ENCODE measurements around the gene ZC3H7A. TPM values are rescaled to one million over a fixed set of nuclear protein-coding genes. Genes with fewer than 3 reads are reported as not detected.

ZC3H7A gene
- total and polyA plus RNA-seq, 10 of the 15 experiments (the other 5 are each of a cell fraction or from before 2014, with no cell fraction given): 46.3 to 188 (median 68.6) TPM

GRCh38 chr16:11779074-11779473, 18.0 kb downstream of the ZC3H7A start:
- POLR2A ChIA-PET: interaction anchor here (1.2 to 21.9 kb wide), 3 partner anchors 16 to 90 kb away, joined by 5 to 410 read pairs (median 5); partner anchors contain the start of genes TXNDC11 and ZC3H7A
- Histone ChIP-seq H2AFZ (ENCODE audit: control insufficient read depth, low read depth, low read length) (no peak overlapping the region), H3K36me3 (ENCODE audit: control insufficient read depth in 2 of 2, insufficient read depth in 2 of 2, low read length in 1 of 2) (peaks cover 2 to 16% of the 10 kb centered on the region in 2 experiments; a peak in 3 of 4 replicates), H3K4me2 (ENCODE audit: control insufficient read depth, insufficient read depth) (no peak overlapping the region), H3K27ac (ENCODE audit: control insufficient read depth, insufficient read depth) (no peak overlapping the region), H3K79me2 (ENCODE audit: control insufficient read depth, insufficient read depth, low read length) (peaks cover 47% of the 10 kb centered on the region), H3K9me3 (replicated peaks; ENCODE audit: control insufficient read depth, insufficient read depth, low read length) (no peaks in the 10 kb centered on the region), H4K20me1 (ENCODE audit: control insufficient read depth, insufficient read depth) (no peaks in the 10 kb centered on the region), H3K4me3 (no peak overlapping the region), H3K4me1 (ENCODE audit: control insufficient read depth, insufficient read depth, low read length) (peaks cover 29% of the 10 kb centered on the region), H3K9ac (ENCODE audit: control insufficient read depth, insufficient read depth, low read length) (no peak overlapping the region), H3K27me3 (replicated peaks in 1 of 2; ENCODE audit: control insufficient read depth in 2 of 2, insufficient read depth in 2 of 2, low read length in 1 of 2) (no peaks in the 10 kb centered on the region)
- no peak for FAIRE-seq
- intact Hi-C loops (cut with micrococcal nuclease; ENCODE audit: unreplicated experiment): no loop called here
- no TSS peak for BruUV-seq (replicated peaks)
- in situ Hi-C loops (cut with MboI): no loop called here
- SMC1A ChIA-PET (ENCODE audit: uncharacterized antibody, unreplicated experiment): interaction anchor here (1.3 to 10.3 kb wide), 4 partner anchors 9 to 38 kb away, joined by 4 to 184 read pairs (median 70); partner anchors contain the start of genes TXNDC11 and ZC3H7A
- CTCF ChIA-PET: interaction anchor here (1.2 to 4.3 kb wide), 2 partner anchors 13 to 18 kb away, joined by 4 to 19 read pairs; partner anchors contain the start of gene ZC3H7A
- peak; percentile 52; the same call in 1 of the 2 replicates for TF ChIP-seq MLLT1 (IDR thresholded peaks at IDR 0.05)
- no peak for TF ChIP-seq EZH2 (IDR thresholded peaks at IDR 0.05; ENCODE audit: borderline replicate concordance, control insufficient read depth, low read depth, low read length)
- TF ChIP-seq, protein P1, sequence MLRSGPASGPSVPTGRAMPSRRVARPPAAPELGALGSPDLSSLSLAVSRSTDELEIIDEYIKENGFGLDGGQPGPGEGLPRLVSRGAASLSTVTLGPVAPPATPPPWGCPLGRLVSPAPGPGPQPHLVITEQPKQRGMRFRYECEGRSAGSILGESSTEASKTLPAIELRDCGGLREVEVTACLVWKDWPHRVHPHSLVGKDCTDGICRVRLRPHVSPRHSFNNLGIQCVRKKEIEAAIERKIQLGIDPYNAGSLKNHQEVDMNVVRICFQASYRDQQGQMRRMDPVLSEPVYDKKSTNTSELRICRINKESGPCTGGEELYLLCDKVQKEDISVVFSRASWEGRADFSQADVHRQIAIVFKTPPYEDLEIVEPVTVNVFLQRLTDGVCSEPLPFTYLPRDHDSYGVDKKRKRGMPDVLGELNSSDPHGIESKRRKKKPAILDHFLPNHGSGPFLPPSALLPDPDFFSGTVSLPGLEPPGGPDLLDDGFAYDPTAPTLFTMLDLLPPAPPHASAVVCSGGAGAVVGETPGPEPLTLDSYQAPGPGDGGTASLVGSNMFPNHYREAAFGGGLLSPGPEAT (IDR thresholded peaks at IDR 0.05; ENCODE audit: low read depth): no peak
- no peak for ATAC-seq
- WGBS (ENCODE audit: insufficient coverage, insufficient replicate concordance, low lambda C conversion rate, missing lambda C conversion rate): 89% methylated on average over 7 of the region's 7 CpGs
- RAD21 ChIA-PET (ENCODE audit: unreplicated experiment): interaction anchor here (0.9 to 5.7 kb wide), 3 partner anchors 10 to 19 kb away, joined by 3 to 33 read pairs (median 3); no protein-coding TSS in a partner anchor
- no peak for DNase-seq (ENCODE audit: low read depth, low spot score)
